NCI-H69 (cell line): Measurements from ENCODE around the gene KRTAP22-2.

Experiments
- DNase-seq: peaks from one replicate; lab custom pipeline; 2025; lab: John Stamatoyannopoulos, UW

KRTAP22-2 gene

GRCh38 chr21:30590297-30590696, at the start of gene KRTAP22-2:
Gene KRTAP22-2, minus strand, starts transcription at chr21:30590397.
- no peak for DNase-seq

DNA sequence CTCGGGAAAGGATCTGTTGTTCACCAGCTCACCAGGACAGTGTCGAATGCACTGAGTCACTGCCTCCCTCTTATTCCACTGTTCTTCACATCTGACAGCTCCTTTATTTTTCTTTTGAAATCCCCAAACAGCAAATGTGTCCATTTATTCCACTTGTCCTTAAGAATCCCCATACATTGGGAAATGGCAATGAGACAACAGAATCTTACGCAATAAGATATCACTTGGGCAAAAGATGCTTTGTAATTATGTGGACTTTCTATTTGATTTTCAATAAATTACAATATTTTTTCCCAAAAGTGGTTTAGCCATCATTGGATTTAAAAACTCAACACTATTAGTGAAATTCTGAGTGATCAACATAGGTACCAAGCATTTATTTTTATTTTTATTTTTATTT, 48.5 kb upstream of the KRTAP22-2 start:
- DNase-seq = no peak

GRCh38 chr21:30634906-30635305, 44.7 kb upstream of the KRTAP22-2 start, which contains the start of gene KRTAP20-2:
Gene KRTAP20-2, plus strand, starts transcription at chr21:30635206. Its CDS starts 58 bp downstream, at chr21:30635264.
- no peak for DNase-seq

- no peak for DNase-seq
Measured at GRCh38 chr21:30629200-30629599, 39.0 kb upstream of the KRTAP22-2 start.

- no peak for DNase-seq
Measured at GRCh38 chr21:30628109-30628508, 37.9 kb upstream of the KRTAP22-2 start.

GRCh38 chr21:30625449-30626165, 35.4 kb upstream of the KRTAP22-2 start:
- no peak for DNase-seq

GRCh38 chr21:30623362-30623761, 33.2 kb upstream of the KRTAP22-2 start:
- DNase-seq = peak; percentile 3

DNA sequence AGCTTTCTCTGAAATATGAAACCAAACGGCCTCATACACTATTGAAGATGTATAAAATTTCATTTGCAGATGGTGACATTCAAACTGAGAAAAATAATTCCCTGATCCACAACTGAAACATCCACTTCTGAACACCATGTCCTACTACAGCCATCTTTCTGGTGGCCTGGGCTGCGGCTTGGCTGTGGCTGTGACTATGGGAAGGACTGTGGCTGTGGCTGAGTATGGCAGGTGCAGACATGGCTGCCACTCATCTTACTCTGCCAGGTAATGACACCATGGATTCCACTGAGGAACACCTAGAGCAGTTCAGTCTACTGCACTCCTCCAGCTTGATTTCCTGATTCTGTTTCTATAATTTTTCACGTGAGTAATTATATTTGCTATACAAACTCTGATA, 30.3 kb upstream of the KRTAP22-2 start, which contains the start of gene KRTAP20-4:
TSS of gene KRTAP20-4 (plus strand) at position 106 of the 400 bp plus-strand sequence.
- DNase-seq = no peak

DNA sequence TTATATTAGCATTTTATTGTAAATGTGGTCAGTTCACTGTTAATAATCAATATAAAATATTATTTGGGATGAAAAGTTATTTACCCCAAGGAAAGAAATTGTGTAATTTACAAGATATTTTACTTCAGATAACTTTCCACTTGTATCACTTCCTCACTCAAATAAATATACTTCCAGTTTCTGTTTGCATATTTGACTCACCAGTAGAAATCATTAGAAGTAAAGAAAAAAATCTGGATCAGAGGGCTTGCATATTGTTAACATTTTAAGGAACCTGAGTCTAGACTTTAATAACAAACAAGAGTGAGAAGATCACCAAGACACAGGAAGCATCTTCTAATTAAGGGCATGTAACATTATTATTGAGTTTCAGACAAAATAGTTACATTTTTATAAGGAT, 29.9 kb upstream of the KRTAP22-2 start:
- no peak for DNase-seq

- DNase-seq = no peak
Measured at GRCh38 chr21:30616125-30616524, 25.9 kb upstream of the KRTAP22-2 start, which contains the start of gene KRTAP20-1. Gene KRTAP20-1, plus strand, starts transcription at chr21:30616425. Its CDS starts 30 bp downstream, at chr21:30616455.

DNA sequence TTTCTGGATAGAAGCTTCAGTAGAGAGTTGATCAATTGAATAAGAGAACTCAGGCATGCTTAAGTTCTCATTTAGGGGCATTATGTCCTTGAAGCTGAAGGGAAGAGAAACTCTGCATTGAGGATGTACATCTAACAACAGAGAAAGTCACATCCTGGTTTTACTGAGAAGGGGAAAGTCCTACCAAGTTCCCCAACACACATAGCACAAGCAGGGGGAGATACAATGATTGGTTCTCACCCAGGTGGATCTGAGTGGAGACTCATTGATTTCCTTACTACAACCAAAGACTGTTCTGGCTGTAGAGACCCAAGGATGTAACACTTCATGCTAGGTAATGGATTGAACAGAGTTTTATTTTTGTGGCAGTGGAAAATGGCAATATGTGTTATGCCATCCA, 25.0 kb upstream of the KRTAP22-2 start:
- DNase-seq = no peak

DNA sequence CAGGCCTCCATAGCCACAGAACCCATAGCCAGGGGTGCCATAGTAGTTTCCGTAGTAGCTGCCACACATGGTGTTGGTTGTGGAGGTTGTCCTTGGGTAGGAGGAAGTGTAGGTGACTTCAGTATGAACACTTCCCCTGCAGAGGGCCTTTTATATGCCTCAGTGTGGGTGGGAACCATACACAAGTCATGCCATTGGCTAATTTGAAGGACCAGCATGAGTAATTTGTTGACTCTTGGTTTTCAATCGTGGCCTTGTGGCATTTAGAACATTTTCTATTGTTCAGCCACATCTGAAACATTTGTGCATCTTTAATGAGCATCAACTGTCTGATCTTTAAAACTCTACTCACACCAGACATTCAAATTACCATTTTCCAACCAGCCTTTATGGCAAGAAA, 23.6 kb upstream of the KRTAP22-2 start, which contains the start of gene KRTAP6-1:
TSS of gene KRTAP6-1 (minus strand) at position 95 of the 400 bp plus-strand sequence. CDS start at position 69, 26 bp downstream.
- peak; percentile 4 for DNase-seq

DNA sequence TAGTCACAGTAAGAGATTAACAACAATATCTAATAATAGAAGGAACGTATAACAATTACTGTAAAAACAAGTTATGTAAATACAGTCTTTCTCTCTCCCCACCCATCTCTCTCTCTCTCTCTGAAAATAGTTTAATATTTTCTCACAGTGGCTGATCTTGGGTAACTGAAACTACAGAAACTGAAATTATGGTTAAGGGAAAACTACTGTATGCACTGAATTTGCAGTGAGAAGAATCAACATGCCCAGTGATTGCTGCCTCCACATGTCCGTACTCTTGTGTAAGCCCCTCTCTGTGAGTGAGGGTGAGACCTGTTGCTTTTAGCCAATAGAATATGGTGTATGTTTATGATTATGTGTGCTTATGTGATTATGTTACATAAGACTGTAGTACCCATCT, 21.9 kb upstream of the KRTAP22-2 start:
- DNase-seq = no peak

DNA sequence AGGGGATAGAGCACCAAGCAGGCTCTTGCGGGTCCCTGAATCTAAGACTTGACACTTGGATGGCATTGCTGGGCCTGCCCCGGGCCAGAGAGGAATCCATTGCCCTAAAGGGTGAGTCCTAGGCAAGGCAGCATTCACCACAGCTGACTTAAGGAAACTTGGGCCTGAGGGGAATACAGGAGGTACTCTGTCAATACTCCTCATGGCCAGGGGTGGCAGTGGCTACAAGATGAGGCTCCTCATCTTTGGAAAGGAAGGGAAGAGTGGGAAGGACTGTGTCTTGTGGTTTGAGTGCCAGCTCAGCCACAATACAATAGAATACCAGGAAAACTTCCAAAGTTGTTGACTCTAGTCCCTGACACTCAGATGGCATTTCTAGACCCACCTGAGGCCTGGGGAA, 15.8 kb upstream of the KRTAP22-2 start:
- DNase-seq = peak; percentile 7

DNA sequence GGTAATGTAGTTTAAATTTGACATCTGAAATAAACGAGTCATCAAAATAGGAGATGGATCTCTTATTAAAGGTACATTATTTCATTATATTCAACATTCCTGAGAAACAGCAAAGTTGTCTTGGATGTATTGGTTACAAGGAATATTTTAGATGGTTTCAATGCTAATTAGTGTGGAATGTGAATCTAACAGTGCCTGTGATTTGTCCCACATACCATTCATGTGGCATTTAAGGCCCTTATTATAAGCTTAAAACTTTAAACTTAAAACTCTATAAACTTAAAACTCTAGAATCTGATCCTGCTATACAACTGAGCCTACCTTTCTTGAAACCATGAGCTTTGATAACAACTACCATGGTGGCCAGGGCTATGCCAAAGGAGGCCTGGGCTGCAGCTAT, 10.6 kb upstream of the KRTAP22-2 start, which contains the start of gene KRTAP22-1:
TSS of gene KRTAP22-1 (plus strand) at position 301 of the 400 bp plus-strand sequence.
- no peak for DNase-seq

DNA sequence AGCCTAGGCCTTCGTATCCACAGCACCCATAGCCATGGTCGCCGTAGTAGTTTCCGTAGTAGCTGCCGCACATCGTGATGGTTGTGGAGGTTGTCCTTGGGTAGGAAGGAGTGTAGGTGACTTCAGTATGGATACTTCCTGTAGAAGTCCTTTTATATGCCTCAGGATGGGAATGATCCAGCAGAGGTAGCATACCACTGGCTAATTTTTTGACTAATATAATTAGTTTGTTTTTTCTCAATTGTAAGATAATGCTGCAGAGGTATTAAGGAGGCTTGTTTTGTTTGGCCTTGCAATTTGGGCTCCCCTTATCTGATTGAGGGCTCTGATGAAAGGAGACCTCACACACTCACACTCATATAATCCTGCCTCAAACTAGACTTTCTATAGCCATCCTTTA, 8.6 kb upstream of the KRTAP22-2 start, which contains the start of gene KRTAP6-2:
TSS of gene KRTAP6-2 (minus strand) at position 101 of the 400 bp plus-strand sequence. CDS start at position 73, 28 bp downstream.
- DNase-seq = no peak

- no peak for DNase-seq
Measured at GRCh38 chr21:30592140-30592539, 1.9 kb upstream of the KRTAP22-2 start, which contains the start of gene KRTAP6-3. Gene KRTAP6-3, plus strand, starts transcription at chr21:30592440. Its CDS starts 6 bp downstream, at chr21:30592446.

DNA sequence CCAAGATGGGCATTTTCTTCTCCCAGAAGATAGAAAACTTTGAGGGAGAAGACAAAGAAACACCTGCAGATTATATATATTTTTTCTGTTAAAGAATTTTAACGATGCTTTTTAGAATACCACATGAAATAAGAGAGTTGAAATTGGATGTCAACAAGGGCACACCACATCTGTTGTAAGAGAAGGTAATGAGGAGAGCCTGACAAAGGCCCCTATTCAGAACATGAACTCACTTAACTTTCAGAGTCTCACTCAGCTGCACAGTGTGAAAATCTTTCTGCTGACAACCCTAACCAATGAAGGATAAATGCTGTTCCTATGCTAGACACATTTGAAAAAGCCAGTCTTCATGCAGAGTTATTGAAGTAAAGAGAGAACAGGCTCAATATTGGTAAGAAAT, 7.3 kb downstream of the KRTAP22-2 start:
- DNase-seq = no peak

GRCh38 chr21:30580132-30580531, 10.1 kb downstream of the KRTAP22-2 start:
- peak; percentile 25 for DNase-seq

GRCh38 chr21:30579346-30579745, 10.9 kb downstream of the KRTAP22-2 start:
- no peak for DNase-seq

DNA sequence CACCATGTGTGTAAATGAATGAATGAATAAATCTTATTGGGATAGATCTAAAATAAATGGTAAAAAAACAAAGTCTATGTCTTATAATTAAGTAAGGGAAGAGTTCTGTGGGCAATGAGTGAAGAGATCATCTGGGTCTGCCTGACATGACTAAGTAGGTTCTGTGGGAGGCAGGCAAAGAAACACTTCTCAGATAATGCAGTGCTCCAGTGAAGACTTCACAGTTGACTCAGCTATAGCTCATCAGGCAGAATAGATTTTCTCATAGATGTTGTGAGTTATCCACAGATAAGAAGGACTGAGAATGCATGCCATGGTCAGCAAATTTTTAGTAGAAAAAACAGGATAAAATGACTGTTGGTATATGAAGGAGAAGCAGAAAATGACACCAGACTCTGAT, 12.4 kb downstream of the KRTAP22-2 start:
- peak; percentile 68 for DNase-seq

GRCh38 chr21:30567617-30568016, 22.6 kb downstream of the KRTAP22-2 start:
- DNase-seq = no peak

GRCh38 chr21:30563630-30564029, 26.6 kb downstream of the KRTAP22-2 start:
- no peak for DNase-seq
